ENCODE measurements around the gene CHMP4B.

DNA sequence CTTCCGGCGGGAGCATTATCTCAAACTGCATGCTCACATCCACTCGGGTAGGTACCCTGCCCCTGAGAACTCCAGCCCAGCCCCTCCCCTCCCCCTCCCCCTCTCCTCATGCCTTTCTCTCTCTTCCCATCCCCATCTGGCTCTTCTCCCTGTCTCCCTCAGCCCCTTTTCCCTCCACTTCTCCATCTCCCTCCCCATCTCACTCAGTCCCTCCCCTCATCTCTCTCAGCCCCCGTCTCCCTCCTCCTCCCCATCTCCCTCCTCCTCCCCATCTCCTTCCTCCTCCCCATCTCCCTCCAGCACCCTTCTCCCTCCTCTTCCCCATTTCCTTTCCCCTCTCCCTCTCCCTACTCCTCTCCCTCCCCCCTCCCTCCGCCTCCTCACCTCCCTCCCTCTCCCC is 27.3 kb upstream of the CHMP4B start:
- TF ChIP-seq, protein P1, sequence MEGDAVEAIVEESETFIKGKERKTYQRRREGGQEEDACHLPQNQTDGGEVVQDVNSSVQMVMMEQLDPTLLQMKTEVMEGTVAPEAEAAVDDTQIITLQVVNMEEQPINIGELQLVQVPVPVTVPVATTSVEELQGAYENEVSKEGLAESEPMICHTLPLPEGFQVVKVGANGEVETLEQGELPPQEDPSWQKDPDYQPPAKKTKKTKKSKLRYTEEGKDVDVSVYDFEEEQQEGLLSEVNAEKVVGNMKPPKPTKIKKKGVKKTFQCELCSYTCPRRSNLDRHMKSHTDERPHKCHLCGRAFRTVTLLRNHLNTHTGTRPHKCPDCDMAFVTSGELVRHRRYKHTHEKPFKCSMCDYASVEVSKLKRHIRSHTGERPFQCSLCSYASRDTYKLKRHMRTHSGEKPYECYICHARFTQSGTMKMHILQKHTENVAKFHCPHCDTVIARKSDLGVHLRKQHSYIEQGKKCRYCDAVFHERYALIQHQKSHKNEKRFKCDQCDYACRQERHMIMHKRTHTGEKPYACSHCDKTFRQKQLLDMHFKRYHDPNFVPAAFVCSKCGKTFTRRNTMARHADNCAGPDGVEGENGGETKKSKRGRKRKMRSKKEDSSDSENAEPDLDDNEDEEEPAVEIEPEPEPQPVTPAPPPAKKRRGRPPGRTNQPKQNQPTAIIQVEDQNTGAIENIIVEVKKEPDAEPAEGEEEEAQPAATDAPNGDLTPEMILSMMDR (conservative IDR thresholded peaks at IDR 0.05; ENCODE audit: low read depth, low read length), result no peak
- no peak for TF ChIP-seq EZH2 (IDR thresholded peaks at IDR 0.05; ENCODE audit: borderline replicate concordance, low read depth, low read length, poor library complexity, severe bottlenecking)
